Hindlimb muscle (tissue), 1 donor: ENCODE data around the gene GNS. TPM values are rescaled to one million over a fixed set of nuclear protein-coding genes. Genes with fewer than 3 reads are reported as not detected.
"Not testable (repeated sequence)": the region's sequence is repeated elsewhere in the genome, so short reads cannot be mapped to it uniquely, and the experiment has no call there.

ENCODE experiments used
- DNase-seq: peaks from one replicate; pipeline ENCODE4 v3.0.0-alpha.2; 2013
- polyA plus RNA-seq: library from polyadenylated mRNA; unstranded; fragments of 120-200 nt; gene quantifications from one replicate; pipeline ENCODE4 v1.2.1, GENCODE V29; 2013; ENCODE audit not compliant: insufficient read length

Gene GNS
- polyA plus RNA-seq, 1 donor: 60.6 TPM

DNA sequence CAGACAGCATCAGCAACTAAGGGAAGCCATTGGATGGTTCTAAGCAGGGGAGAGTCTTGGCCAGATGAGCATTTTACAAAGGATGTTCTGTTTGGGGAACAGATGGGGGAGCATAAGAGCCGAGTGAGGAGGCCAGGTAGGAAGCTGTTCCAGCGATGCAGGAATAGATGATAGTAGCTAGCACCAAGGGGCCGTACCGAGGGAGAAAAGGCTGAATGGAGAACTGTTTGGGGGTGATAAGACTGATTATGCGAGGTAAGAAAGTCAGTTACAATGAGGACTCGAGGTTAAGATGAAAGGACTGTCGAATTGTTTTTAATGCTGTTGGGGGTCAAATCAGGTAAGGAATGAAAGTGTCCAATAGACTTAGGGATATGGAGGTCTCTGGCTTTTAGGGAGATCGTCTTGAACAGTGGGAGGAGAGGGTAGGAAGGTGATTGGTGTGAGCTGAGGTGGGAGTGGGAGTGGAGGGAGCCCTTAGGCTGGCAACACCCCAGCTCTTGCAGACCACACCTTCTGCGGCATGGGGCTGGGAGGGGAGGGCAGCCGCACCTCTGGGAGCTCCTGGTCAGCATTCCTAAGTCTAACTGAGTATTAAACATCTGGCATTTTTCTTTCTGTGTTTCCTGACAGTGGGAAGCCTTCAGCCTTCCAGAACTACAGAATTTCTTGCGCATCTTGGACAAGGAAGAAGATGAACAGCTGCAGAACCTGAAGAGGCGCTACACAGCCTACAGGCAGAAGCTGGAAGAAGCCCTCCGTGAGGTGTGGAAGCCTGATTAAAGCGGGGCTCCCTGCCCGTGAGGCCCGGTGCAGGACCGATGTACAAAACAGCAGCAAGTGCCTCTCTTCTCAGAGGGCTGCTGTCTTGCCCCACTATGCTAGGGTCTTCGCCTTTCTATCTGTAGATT, 64.8 kb downstream of the GNS start:
- peak; percentile 34 for DNase-seq

DNA sequence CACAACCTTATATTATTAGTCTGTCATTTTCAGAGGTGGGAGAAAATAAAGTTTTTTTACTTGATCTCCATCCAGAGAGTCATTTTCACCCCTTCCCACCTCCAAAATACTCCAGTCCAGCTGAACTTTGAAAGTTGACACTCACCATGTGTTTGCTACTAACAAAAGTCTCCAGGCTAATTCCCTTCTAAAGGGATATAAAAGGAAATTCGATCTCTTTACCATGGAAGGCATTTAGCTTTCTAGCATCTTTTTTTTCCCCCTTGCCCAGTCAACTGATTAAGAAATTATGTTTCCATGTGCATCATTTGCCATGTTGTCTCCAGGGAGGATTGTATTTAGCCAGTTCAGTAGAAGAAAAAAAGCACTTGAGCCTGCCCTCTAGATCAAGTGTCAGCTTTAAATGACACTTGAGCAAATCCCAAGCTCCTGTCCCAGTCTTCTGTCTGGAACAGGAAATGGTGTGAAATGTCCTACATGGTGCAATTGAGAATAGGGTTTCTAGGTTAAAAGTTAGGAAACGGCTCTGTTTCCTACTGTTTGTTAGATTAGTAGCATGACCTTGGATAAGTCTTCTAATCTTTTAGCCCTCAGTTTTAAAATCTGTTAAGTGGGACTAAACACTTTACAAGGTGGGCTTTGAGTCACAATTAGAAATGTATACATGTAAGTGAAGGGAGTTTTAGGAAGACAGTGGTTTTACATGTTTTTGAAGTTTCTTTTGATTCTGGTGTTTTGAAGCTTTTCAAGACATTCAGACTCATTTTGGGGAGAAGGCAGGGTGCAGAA, 67.2 kb downstream of the GNS start:
- DNase-seq: no peak

DNA sequence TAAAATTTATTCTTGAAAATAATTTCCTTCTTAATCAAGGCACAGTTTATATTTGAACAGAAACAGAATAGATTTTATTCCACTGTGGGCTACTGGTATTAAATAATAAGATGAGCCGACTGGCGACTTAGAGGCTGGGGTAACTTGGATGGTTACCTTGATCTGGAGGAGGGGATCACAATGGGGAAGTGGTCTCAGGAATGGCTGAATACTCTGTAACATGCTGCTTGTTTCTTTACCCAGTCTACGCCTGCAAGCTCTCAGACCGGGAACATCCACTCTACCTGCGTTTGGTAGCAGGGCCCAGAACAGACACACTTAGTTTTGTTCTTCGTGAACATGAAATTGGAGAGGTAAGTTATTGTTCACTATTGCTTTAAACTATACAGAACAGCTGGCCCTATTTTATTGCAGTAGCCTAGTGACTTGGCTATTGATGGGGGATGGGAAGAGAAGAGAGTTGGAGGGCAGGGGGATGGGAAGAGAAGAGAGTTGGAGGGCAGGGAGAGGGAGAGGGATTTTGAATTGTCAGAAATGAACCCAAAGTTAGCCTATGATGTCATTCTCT, 67.9 kb downstream of the GNS start:
- no peak for DNase-seq

- DNase-seq: not testable (repeated sequence)
Observed at GRCh38 chr12:64690236-64690635, 69.0 kb downstream of the GNS start.

DNA sequence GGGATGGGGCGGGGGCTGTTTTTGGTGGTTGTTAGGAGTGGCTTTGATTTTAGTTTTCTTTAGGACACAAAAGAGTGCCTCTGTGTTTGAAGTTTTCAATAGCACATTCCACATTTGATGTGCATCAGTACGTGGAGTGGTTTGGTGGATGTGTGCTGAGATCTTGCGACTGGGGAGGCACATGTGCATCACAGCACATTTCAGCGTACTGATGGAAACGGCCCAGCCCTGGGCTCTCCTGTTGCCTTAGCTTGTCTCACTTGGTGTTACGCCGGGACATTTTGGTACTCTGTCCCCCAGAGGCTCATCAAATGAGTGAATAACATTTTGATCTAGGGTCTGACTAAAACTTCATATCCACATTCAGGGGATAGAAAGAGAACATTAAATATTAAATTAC, 70.5 kb downstream of the GNS start:
- no peak for DNase-seq

DNA sequence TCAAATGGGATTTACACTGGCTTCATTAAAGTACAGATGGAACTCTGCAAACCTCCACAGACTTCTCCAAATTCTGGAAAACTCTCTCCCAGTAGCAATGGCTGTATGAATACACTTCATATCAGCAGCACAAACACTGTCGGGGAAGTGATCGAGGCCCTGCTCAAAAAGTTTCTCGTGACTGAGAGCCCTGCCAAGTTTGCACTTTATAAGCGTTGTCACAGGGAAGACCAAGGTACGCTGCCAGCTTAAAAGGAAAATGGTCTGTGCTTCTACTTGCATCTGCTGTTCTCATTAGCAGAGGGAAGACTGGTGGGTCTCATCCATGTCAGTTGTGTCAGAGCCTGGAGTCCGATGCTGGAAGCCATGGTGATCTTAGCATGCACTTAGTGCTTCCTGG, 71.0 kb downstream of the GNS start:
- peak; percentile 51 for DNase-seq

- no peak for DNase-seq
Observed at GRCh38 chr12:64687816-64688215, 71.4 kb downstream of the GNS start.

- no peak for DNase-seq
Observed at GRCh38 chr12:64685605-64686004, 73.6 kb downstream of the GNS start.

DNA sequence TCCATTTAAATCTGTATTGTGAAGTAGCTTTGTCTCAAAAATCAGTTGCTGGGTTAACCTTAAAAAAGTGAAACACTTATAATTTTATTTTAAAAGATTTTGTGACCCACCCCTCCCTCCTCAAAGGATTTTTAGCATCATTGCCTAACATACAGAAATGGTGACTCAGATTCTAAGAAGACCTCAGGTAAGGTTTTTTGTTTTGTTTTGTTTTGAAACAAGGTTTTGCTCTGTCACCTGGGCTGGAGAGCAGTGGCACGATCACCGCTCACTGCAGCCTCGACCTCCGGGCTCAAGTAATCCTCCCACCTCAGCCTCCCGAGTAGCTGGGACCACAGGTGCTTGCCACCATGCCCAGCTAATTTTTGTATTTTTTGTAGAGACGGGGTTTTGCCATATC, 74.2 kb downstream of the GNS start:
- no peak for DNase-seq

DNA sequence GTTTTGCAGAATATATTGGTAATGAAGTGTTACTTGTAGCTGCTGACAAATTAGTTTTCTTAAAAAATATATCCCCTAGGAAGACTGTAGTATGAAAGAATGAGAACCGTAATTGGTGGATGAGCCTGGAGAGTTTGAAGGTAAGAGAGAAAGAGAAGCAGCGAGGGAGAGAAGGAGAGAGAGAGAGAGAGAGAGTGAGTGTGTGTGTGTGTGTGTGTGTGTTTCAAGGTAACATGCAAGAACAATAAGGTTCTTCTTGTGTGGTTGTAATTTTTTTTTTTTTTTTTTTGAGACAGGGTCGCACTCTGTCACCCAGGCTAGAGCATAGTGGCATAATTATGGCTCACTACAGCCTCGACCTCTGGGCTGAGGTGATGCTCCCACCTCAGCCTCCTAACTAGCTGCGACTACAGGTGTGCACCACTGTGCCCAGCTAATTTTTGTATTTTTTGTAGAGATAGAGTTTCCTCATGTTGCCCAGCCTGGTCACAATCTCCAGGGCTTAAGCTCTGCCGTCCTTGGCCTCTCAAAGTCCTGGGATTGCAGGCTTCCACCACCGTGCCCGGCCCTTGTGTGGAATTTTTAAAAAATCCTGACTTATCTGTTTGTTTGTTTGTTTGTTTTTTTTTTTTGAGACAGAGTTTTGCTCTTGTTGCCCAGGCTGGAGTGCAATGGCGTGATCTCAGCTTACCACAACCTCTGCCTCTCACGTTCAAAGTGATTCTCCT, 75.2 kb downstream of the GNS start:
- DNase-seq: no peak

DNA sequence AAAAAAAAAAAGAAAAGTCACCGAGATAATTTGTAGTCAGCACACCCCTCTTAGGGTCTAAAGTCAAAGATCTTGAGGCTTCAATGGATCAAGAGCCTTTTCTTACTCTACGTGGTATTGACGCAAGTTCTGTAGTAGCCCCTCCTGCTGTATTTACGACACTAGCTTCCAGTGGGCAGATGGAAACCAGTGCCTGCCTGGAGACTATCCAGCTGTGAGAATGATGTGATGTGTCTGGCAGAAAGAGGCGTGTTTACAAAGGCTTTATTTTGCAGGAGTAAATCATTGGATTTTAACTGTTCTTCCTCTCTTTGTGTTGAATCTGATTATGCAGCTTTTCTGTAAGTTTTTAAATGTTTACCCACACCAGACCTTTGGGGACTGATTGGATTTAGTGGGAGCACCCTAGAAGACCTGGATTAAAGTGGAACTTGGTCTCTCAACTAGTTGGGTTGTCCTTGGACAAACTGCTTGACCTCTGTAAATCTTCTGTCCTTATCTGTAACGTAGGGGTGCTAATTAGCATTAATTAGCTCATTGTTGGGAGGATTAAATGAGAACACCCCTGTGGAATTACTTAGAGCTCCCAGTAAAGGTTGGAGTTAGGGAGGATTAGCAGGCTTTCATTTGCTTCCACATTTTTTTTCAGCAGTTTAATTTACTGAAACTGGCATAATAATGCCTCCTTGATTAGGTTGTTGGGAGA, 76.5 kb downstream of the GNS start:
- no peak for DNase-seq

DNA sequence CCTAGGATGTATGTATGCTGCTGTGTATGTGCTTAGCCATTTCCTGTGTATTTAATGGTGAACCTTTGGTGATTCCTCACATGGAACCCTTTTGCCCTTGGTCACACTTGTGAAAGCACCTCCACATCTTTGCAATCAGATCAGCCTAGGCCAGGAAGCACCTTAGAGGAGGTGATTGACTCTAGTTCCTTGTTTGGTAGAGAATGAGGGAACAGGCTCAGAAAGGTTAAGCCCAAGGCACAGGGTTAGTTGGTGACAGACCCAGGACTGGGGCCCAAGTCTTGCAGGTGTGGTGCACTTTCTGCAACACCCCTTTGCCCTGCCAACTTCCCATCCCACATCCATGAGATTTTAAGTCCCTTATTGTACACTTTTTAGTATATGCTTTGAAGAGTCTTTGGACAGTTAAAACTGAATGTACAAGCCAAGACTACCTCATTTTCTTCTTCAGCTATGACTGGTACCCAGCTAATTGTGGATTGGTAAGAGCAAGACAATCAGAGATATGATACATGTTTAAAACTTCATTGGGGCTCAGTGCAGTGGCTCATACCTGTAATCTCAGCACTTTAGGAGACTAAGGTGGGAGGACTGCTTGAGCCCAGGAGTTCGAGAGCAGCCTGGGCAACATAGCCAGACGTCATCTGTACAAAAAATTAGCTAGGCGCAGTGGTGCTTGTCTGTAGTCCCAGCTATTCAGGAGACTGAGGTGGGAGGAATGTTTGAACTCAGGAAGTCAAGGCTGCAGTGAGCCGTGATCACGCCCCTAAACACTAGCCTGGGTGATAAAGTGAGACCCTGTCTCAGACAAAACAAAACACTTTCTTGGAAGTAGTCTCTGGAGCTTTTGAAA, 77.8 kb downstream of the GNS start:
- DNase-seq: no peak

DNA sequence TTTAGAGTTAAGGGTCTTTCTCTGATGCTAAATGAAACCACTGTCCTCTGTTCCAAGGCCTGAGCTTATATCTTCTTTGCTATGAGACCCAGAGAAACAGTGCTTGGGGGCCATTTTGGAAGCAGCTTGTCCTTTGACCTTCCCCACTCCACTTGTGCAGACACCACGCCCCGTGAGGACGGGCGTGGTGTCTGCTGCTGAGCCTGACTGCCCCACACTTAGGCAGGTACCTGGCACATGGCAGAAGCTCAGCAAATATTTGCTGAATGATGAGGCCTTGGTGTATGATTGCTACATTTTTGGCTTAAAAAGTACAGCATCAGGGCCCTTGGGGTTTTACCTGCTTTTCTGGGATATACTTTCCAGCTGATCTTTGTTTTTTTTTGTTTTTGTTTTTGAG, 79.0 kb downstream of the GNS start:
- DNase-seq: no peak

- DNase-seq: peak; percentile 35
Observed at GRCh38 chr12:64679487-64680001, 79.7 kb downstream of the GNS start.

- no peak for DNase-seq
Observed at GRCh38 chr12:64678835-64679234, 80.4 kb downstream of the GNS start.

DNA sequence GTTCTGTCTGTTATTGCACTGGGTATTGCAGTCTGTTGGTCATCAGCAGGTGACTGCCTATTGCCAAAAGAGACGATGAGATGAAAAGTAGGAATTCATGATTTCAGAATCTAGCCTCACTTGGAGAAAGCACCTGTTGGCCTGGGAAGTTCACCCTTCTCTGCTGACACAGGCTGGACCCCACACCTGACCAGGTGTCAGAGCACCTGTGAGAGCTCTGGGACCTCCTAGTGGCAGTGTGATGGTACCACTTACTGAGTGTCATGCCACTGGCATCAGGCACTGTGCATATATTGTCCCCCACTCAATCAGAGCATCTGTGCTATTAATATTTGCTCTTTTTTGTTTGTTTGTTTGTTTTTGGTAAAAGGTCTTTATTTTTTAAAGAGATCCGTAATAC, 81.0 kb downstream of the GNS start:
- no peak for DNase-seq

- DNase-seq: no peak
Observed at GRCh38 chr12:64675795-64676194, 83.4 kb downstream of the GNS start.

DNA sequence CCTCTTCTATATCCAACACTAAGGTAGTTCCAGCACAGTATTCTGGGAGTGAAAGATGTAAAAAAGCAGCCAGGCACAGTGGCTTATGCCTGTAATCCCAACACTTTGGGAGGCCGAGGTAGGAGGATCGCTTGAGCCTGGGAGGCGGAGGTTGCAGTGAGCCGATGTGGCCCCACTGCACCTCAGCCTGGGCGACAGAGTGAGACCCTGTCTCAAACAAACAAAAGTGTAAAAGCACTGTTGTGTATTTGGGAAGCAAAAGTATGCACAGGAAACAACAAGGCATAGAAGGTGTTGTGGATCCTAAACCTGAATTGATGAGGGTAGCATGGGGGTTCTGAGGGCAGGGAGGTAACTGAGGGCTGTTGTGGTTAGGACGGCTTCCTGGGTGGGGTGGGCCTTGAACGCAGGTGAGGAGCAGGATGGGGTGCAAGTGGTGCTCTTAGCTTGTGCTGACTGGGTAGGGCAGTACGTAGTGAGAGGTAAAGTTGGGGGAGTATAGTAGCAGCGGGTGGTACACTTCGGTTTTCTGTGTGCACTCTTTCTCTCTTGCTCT, 84.8 kb downstream of the GNS start:
- DNase-seq: no peak

GRCh38 chr12:64673490-64674169, 85.6 kb downstream of the GNS start:
- no peak for DNase-seq

- no peak for DNase-seq
Observed at GRCh38 chr12:64672925-64673409, 86.2 kb downstream of the GNS start.
